GM21515 (cell line): ENCODE results near the gene STOML2.
"Not testable (repeated sequence)": the region's sequence is repeated elsewhere in the genome, so short reads cannot be mapped to it uniquely, and the experiment has no call there.

Experiments
- ATAC-seq: cut with Tn5 transposase; IDR thresholded peaks from one replicate; pipeline ENCODE4 v1.9.1; 2021; ENCODE audit not compliant: unreplicated experiment

Gene STOML2

GRCh38 chr9:35102769-35103659, at the start of gene STOML2:
Gene STOML2 (minus strand): TSS chr9:35103131. CDS start chr9:35103094, 37 bp downstream.
- peak; percentile 91 for ATAC-seq

DNA sequence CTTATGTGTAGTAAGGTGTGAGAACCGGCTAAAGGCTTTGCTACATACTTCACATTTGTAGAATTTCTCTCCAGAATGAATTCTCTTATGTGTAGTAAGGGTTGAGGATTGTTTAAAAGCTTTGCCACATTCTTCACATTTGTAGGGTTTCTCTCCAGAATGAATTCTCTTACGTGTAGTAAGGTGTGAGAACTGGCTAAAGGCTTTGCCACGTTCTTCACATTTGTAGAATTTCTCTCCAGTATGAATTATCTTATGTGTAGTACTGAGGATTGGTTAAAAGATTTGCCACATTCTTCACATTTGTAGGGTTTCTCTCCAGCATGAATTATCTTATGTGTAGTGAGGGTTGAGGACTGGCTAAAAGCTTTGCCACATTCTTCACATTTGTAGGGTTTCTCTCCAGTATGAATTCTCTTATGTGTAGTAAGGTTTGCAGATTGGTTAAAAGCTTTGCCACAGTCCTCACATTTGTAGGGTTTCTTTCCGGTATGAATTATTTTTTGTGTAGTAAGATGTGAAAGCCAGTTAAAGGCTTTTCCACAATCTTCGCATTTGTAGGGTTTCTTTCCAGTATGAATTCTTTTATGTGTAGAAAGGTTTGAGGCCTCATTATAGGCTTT, 45.1 kb upstream of the STOML2 start:
- ATAC-seq, result not testable (repeated sequence)

DNA sequence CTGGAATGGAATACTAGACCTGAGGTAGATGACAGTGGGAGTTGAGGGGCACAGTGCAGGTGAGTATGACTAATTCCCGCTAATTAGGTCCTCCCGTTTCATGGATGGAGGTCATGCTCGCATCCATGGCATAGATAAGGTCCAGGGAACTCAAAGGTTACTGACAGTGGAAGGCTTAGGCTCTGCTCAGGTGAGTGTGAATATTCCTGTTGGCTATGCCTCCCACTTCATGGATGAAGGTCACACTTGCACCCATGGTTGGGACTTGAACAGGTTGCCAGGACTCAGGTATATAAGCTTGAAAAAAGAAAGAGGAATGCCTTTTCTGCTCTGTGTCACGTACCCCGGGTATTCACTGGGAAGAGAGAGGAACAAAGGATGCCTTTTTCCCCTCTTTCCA, 39.1 kb upstream of the STOML2 start:
- no peak for ATAC-seq

GRCh38 chr9:35140093-35140492, 37.2 kb upstream of the STOML2 start:
- ATAC-seq, result no peak

- no peak for ATAC-seq
Observed at GRCh38 chr9:35136866-35137265, 33.9 kb upstream of the STOML2 start.

GRCh38 chr9:35135988-35136387, 33.1 kb upstream of the STOML2 start:
- no peak for ATAC-seq

DNA sequence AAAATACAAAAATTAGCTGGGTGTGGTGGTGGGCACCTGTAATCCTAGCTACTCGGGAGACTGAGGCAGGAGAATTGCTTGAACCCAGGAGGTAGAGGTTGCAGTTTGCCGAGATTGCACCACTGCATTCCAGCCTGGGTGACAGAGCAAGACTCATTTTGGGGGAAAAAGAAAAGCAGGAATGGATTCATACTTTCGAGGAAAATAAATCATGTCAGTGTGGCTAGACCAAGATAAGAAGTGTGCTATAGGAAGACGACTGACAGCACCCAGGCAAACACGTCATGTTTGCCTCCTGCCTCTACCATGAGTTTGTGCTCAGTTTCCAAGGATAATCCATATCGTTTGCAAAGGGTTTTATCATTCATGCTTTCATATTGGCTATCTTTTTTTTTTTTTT, 32.0 kb upstream of the STOML2 start:
- no peak for ATAC-seq

GRCh38 chr9:35116898-35117551, 14.1 kb upstream of the STOML2 start:
- ATAC-seq, result peak; percentile 56

DNA sequence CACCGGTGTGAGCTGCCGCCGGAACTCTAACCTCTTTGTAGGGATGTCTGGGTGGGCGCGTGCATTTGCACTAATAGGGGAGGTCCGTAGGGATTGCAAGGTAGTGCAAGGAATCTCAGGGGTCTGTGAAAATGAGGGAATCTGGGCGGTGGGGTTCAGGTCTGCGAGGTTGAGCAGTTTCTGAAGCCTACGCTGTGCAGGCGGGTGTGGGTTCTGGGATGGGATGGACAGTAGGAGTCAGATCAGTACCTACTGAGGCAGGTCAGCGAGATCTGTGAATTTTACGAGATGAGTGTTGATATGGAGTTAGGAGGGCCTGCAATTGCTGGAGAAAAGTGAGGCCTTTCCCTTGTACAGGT, 13.6 kb upstream of the STOML2 start:
- ATAC-seq, result no peak

DNA sequence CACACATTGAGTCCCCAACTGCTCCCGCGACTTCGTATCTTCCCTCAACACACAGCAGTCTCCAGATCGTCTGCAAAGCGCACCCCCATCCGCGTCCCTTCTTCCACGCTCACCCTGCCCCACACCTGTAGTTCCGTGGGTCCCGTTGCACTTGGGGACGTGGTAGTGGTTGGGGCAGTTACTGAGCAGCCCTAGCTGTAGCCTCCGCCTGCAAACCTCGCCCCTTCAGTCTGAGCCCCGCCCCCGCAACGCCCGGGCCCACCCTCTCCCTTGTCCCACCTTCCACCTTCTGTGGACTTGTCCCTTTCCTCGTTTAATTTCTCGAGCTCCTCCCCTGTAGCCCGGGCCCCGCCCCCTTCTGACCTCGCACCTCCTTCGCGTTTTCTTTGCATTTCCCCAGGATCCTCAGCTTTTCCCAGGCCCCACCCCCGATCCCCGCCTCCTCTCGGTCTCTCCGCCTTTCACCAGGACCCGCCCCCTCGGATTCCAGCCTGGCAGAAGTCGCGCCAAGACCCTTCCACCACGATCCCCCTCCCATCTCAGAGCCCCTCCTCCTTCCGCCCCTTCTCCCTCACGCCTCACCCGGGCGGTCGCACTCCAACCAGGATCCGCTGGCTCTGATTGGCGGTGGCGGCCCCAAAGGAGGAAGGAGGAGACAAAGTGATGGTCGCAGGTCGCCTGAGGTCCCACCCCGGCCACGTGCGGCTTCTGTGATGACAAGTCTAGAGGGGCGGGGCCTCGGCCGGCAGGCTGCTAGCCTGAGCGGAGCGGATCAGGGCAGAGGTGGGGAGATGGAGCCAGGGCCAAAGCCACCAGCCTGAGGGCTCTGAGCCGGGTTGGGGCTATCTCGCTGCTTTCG, 13.0 kb upstream of the STOML2 start, which contains the start of gene ATOSB:
Gene ATOSB (minus strand): TSS at position 183 of the 859 bp plus-strand sequence. CDS start 7,588 bp downstream, outside the sequence.
- peak; percentile 61 for ATAC-seq

GRCh38 chr9:35114840-35115628, 12.1 kb upstream of the STOML2 start:
- no peak for ATAC-seq

- no peak for ATAC-seq
Observed at GRCh38 chr9:35114113-35114839, 11.3 kb upstream of the STOML2 start.

DNA sequence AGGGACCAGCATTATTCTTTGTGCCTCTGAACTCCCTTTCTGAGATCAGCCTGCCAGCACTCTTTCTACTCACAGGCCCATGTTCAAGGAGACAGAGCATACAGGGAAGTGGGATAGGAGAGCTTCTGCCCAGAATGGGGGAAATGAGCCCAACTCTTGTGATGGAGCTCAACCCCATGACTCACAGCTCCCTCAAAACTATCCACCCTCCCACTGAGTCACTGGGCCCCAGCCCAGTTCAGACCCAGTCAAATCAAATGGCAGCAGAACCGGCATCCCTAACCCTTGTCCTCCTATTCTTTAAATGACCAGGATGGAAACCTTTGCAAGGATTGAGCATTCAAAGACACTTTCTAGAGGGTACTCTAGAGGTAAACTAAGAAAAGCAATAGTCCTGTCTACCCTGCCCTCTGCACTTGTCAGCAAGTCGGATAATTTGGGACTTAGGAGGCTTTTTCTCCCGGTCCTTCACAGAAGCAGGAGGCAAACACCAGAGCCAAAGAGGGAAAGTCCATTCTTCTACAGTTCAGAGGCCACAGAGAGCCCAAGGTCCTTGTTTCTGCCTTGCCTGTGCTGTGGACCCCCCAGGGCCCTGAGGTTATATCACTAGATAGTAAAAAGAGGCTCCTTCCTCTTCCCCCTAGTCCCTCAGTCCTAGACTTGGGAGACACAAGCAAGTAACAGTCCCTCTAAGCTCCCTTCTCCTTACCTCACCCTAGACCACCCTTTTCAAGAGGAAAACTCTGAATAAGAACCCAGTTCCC, 9.5 kb upstream of the STOML2 start:
- ATAC-seq, result no peak

DNA sequence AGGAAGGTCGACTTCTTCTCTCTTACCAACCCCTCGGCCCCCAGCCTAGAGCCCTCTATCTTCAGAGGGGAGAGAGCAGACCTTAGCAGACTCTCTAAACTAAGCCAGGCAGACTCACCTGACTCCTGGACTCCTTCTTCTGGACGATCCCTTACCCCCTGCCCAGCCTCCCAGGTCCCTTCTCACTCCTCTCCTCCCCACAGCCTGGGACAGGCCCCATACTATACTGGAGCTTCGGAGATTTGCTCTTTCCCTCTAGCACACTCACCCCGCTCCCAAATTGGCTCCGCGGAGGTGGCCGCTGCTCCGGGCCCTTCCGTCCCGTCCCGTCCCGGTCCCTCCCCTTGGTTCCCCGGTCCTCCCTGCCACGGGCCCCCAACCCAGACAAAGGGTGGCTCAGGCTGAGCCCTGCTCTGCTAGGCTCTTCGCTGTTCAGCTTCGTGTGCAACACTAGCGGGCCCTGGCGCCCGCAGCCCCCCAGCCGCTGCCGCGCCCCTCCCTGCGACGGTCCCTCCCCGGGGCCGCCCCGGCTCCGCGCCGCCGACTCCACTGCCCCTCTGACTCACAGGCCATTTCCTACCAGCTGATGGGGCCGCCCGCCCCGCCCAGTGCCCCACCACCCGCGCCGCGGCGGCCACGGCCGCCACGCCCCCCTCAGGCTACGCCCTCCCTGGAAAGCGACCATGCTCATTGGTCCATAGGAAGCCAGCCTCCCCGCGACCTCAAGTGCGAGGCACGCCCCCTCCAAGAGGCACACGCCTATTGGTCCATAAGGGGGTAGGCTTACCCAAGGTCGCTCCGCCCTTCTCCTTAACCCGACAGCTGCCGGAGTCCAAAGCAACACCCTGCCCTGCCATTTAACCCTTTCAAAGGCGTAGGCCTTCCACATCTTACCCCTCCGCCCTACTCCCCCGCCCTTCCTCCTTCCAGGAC, 8.3 kb upstream of the STOML2 start:
- ATAC-seq, result peak; percentile 67

- ATAC-seq, result no peak
Observed at GRCh38 chr9:35110327-35110761, 7.4 kb upstream of the STOML2 start.

DNA sequence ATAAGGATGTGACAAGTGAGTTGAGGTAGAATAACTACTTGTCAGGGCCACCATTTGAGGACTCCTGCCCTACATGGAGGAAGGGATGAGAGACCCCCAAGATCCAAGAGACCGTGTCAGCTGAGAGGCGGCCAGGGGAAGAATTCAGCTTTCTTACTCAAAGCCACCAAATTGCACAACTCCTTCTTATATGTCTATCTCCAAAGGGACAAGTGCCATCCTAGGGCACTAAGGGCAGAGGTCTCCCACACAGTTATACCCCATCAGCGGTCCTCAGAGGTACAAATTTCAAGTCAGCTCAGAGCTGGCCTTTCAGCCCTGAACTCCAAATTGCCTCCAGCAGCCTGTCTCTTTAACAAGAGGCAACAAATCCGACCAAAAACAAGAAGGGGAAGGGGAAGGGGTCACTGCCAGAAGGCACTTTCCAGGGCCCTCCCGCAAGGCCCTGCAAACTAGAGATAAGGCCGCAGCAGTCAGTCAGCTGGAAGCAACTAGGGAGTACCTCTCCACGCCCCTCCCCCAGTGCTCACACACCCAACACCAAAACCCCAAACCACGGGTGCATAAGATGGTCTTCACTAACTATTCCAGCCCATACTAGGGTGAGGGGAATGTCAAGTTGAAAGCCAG, 6.1 kb upstream of the STOML2 start:
- ATAC-seq, result no peak

- ATAC-seq, result no peak
Observed at GRCh38 chr9:35108461-35108860, 5.5 kb upstream of the STOML2 start.
